Neural progenitor cell (in vitro differentiated cells): ENCODE data around the gene SLC24A4. TPM values are rescaled to one million over a fixed set of nuclear protein-coding genes. Genes with fewer than 3 reads are reported as not detected.
A peak's percentile ranks its signal among the peaks of the same experiment; 100 is the strongest.

ENCODE experiments used
- DNase-seq: peaks from one replicate; pipeline ENCODE4 v3.0.0-alpha.2; 2016; ENCODE audit warnings: low spot score
- H2AFZ ChIP-seq: fragments of 200-600 bp; sonication (generic); replicated peaks from 2 replicates; pipeline ENCODE4 v1.6.1; 2016; ENCODE audit warnings: antibody characterized with exemption
- H3F3A ChIP-seq: fragments of 200-600 bp; sonication (generic); 2 replicates; pipeline ENCODE4 v1.6.1; 2016; ENCODE audit warnings: antibody characterized with exemption, low read depth
- H3K27ac ChIP-seq: fragments of 200-600 bp; sonication (generic); 2 replicates; pipeline ENCODE4 v1.5.1; 2016; ENCODE audit warnings: mild to moderate bottlenecking
- H3K27me3 ChIP-seq: fragments of 200-600 bp; sonication (generic); 2 replicates; pipeline ENCODE4 v1.6.1; 2016; ENCODE audit warnings: mild to moderate bottlenecking, moderate library complexity
- H3K36me3 ChIP-seq: fragments of 200-600 bp; sonication (generic); 2 replicates; pipeline ENCODE4 v1.5.1; 2016
- H3K4me1 ChIP-seq: fragments of 200-600 bp; sonication (generic); 2 replicates; pipeline ENCODE4 v1.6.1; 2016; ENCODE audit warnings: mixed run types
- H3K4me2 ChIP-seq: fragments of 200-600 bp; sonication (generic); 2 replicates; pipeline ENCODE4 v1.6.1; 2016
- H3K4me3 ChIP-seq: fragments of 200-600 bp; sonication (generic); 2 replicates; pipeline ENCODE4 v1.5.1; 2016
- H3K79me2 ChIP-seq: fragments of 200-600 bp; sonication (generic); 2 replicates; pipeline ENCODE4 v1.6.1; 2016; ENCODE audit warnings: low read depth
- H3K9ac ChIP-seq: fragments of 200-600 bp; sonication (generic); 2 replicates; pipeline ENCODE4 v1.6.1; 2016
- H3K9me3 ChIP-seq: fragments of 200-600 bp; sonication (generic); 2 replicates; pipeline ENCODE4 v1.5.1; 2016; ENCODE audit warnings: low read depth
- H4K20me1 ChIP-seq: fragments of 200-600 bp; sonication (generic); 2 replicates; pipeline ENCODE4 v1.6.1; 2016; ENCODE audit warnings: low read depth
- H3K27ac Mint-ChIP-seq: 3 replicates; pipeline ENCODE4 v1.8.0; 2021; ENCODE audit warnings: mixed read lengths
- H3K27me3 Mint-ChIP-seq: 2 replicates; pipeline ENCODE4 v1.8.0; 2022; ENCODE audit warnings: low read depth, mild to moderate bottlenecking, inconsistent platforms, moderate library complexity, mixed read lengths; ENCODE audit not compliant: insufficient read depth
- H3K36me3 Mint-ChIP-seq: 3 replicates; pipeline ENCODE4 v1.8.0; 2021; ENCODE audit warnings: mixed read lengths
- H3K4me1 Mint-ChIP-seq: 3 replicates; pipeline ENCODE4 v1.8.0; 2021; ENCODE audit warnings: mixed read lengths
- H3K4me3 Mint-ChIP-seq: 3 replicates; pipeline ENCODE4 v1.8.0; 2021; ENCODE audit warnings: mild to moderate bottlenecking, moderate library complexity, mixed read lengths
- H3K9me3 Mint-ChIP-seq: 3 replicates; pipeline ENCODE4 v1.8.0; 2020; ENCODE audit warnings: mixed read lengths
- EZH2 ChIP-seq: fragments of 200-600 bp; sonication (generic); IDR thresholded peaks from 2 replicates; pipeline ENCODE4 v1.6.1; 2017; ENCODE audit warnings: antibody characterized with exemption, mild to moderate bottlenecking, moderate library complexity
- EZH2phosphoT487 ChIP-seq: fragments of 200-600 bp; sonication (generic); IDR thresholded peaks from 2 replicates; pipeline ENCODE4 v1.6.1; 2017; ENCODE audit warnings: antibody characterized with exemption
- total RNA-seq: library from RNA; depleted of rRNA; stranded (reverse); fragments of >200 nt; gene quantifications from 2 replicates; pipeline ENCODE4 v1.2.3, GENCODE V29; 2015; ENCODE audit warnings: low replicate concordance
- TF ChIP-seq, protein P1 (sequence below): fragments of 200-600 bp; sonication (generic); IDR thresholded peaks from 2 replicates; pipeline ENCODE4 v1.5.1; 2017; ENCODE audit warnings: antibody characterized with exemption, mild to moderate bottlenecking

SLC24A4 gene
- total RNA-seq, 1 donor from 2014 or later = 0.73 TPM

DNA sequence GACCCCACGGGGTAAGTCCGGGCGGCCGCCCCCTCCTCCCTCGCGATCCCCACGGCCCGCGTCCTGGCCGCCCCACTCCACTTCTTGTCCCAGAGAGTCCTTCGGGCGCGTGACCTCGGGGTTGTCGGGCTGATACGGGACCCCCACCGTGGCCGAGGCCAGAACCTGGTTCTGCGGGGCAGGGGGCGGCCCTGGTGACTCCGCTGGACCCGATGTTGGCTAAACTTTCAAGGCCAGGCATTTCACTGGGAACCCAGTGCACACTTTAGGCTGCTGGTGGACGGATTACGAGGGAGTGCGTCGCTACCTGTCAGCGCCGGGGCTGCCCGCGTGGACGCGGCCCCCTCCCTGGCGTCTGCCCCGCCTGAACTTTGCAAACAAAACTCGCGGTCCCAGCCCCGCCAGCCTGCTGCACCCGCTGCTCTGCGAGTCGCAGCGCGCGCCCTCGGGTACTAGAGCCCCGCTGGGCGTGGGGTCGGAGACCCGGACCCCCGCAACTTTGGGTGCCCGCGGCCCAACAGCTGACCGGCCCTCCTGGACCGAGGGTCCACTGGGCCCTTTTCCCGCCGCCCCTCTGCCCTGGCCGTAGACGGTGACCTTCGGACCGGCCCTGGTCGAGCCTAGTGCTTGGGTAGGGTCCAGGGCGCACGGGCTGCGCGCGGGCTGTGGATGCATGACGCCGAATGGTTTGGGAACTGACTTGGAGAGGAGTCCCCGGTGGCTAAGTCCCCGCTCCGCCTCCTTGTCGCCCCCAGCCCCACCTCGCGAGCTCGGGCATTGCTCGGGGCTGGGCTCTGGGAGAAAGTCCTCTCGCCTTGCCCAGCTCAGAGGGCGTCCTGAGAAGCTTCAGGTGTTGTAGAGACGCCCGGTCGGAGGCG, 191.2 kb downstream of the SLC24A4 start:
- Histone ChIP-seq H3K27me3 (peaks cover 63% of the 10 kb centered on the region), H3K27ac (no peak overlapping the region), H3K4me2 (peak overlapping the region; percentile 96), H3K79me2 (no peaks in the 10 kb centered on the region), H3K4me3 (peak overlapping the region; percentile 63), H3K36me3 (no peaks in the 10 kb centered on the region), H3K9ac (no peak overlapping the region), H2AFZ (peak overlapping the region; percentile 93), H3F3A (no peaks in the 10 kb centered on the region), H4K20me1 (no peaks in the 10 kb centered on the region), H3K9me3 (no peaks in the 10 kb centered on the region), H3K4me1 (no peaks in the 10 kb centered on the region)
- Mint-ChIP-seq H3K27ac (no peak overlapping the region), H3K4me1 (peaks cover 11% of the 10 kb centered on the region), H3K4me3 (peak overlapping the region; percentile 79), H3K9me3 (no peaks in the 10 kb centered on the region), H3K27me3 (peaks cover 11% of the 10 kb centered on the region), H3K36me3 (no peaks in the 10 kb centered on the region)
- TF ChIP-seq, protein P1, sequence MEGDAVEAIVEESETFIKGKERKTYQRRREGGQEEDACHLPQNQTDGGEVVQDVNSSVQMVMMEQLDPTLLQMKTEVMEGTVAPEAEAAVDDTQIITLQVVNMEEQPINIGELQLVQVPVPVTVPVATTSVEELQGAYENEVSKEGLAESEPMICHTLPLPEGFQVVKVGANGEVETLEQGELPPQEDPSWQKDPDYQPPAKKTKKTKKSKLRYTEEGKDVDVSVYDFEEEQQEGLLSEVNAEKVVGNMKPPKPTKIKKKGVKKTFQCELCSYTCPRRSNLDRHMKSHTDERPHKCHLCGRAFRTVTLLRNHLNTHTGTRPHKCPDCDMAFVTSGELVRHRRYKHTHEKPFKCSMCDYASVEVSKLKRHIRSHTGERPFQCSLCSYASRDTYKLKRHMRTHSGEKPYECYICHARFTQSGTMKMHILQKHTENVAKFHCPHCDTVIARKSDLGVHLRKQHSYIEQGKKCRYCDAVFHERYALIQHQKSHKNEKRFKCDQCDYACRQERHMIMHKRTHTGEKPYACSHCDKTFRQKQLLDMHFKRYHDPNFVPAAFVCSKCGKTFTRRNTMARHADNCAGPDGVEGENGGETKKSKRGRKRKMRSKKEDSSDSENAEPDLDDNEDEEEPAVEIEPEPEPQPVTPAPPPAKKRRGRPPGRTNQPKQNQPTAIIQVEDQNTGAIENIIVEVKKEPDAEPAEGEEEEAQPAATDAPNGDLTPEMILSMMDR = no peak
- peak; percentile 94 for TF ChIP-seq EZH2
- peak; percentile 92 for TF ChIP-seq EZH2phosphoT487
- DNase-seq = peak; percentile 43

GRCh38 chr14:92514844-92515514, 192.0 kb downstream of the SLC24A4 start:
- peak overlapping the region; percentile 96 for H3K4me2 ChIP-seq
- H3K27me3 Mint-ChIP-seq = peaks cover 11% of the 10 kb centered on the region
- peaks cover 11% of the 10 kb centered on the region for H3K4me1 Mint-ChIP-seq
- H3K9me3 ChIP-seq = no peaks in the 10 kb centered on the region
- TF ChIP-seq EZH2phosphoT487 = no peak
- TF ChIP-seq, protein P1 = no peak
- no peak overlapping the region for H3K27ac ChIP-seq
- H4K20me1 ChIP-seq = no peaks in the 10 kb centered on the region
- H3K4me3 Mint-ChIP-seq = peak overlapping the region; percentile 30
- no peak overlapping the region for H3K9ac ChIP-seq
- no peaks in the 10 kb centered on the region for H3K9me3 Mint-ChIP-seq
- DNase-seq = no peak
- peak overlapping the region; percentile 93 for H2AFZ ChIP-seq
- peak overlapping the region; percentile 63 for H3K4me3 ChIP-seq
- H3F3A ChIP-seq = no peaks in the 10 kb centered on the region
- H3K4me1 ChIP-seq = no peaks in the 10 kb centered on the region
- no peaks in the 10 kb centered on the region for H3K36me3 Mint-ChIP-seq
- H3K79me2 ChIP-seq = no peaks in the 10 kb centered on the region
- H3K27ac Mint-ChIP-seq = no peak overlapping the region
- H3K27me3 ChIP-seq = peaks cover 59% of the 10 kb centered on the region
- H3K36me3 ChIP-seq = no peaks in the 10 kb centered on the region

GRCh38 chr14:92515546-92516343, 192.8 kb downstream of the SLC24A4 start:
- Histone ChIP-seq H4K20me1 (no peaks in the 10 kb centered on the region), H2AFZ (no peak overlapping the region), H3K79me2 (no peaks in the 10 kb centered on the region), H3K9ac (no peak overlapping the region), H3K27ac (no peak overlapping the region), H3K4me1 (no peaks in the 10 kb centered on the region), H3K4me3 (no peak overlapping the region), H3K36me3 (no peaks in the 10 kb centered on the region), H3K27me3 (peaks cover 59% of the 10 kb centered on the region), H3K9me3 (no peaks in the 10 kb centered on the region), H3K4me2 (no peak overlapping the region), H3F3A (no peaks in the 10 kb centered on the region)
- Mint-ChIP-seq H3K9me3 (no peaks in the 10 kb centered on the region), H3K4me3 (no peak overlapping the region), H3K27me3 (peaks cover 11% of the 10 kb centered on the region), H3K36me3 (no peaks in the 10 kb centered on the region), H3K27ac (no peak overlapping the region), H3K4me1 (peaks cover 11% of the 10 kb centered on the region)
- no peak for DNase-seq
- TF ChIP-seq EZH2phosphoT487 (no peak), EZH2 (no peak)
- TF ChIP-seq, protein P1 = no peak
